KMS-11 (cell line): ENCODE results near the gene ZNF697.

Source experiments
- H2AFZ ChIP-seq: fragments of 200-600 bp; sonication (generic); 2 replicates; pipeline ENCODE4 v1.6.1; 2016; ENCODE audit warnings: antibody characterized with exemption, mixed run types, low read depth
- H3K27ac ChIP-seq: fragments of 200-600 bp; sonication (generic); 2 replicates; pipeline ENCODE4 v1.6.1; 2016; ENCODE audit warnings: mild to moderate bottlenecking, mixed run types
- H3K27me3 ChIP-seq: fragments of 200-600 bp; sonication (generic); 2 replicates; pipeline ENCODE4 v1.6.1; 2017; ENCODE audit warnings: mild to moderate bottlenecking, low read depth, mixed run types, moderate library complexity; ENCODE audit not compliant: insufficient read depth
- H3K36me3 ChIP-seq: fragments of 200-600 bp; sonication (generic); 2 replicates; pipeline ENCODE4 v1.6.1; 2017; ENCODE audit warnings: mild to moderate bottlenecking, mixed run types; ENCODE audit not compliant: insufficient read depth
- H3K4me1 ChIP-seq: fragments of 200-600 bp; sonication (generic); 2 replicates; pipeline ENCODE4 v1.6.1; 2016; ENCODE audit warnings: mild to moderate bottlenecking, low read depth, mixed run types; ENCODE audit not compliant: poor library complexity, severe bottlenecking
- H3K4me2 ChIP-seq: fragments of 200-600 bp; sonication (generic); 2 replicates; pipeline ENCODE4 v1.7.0; 2016; ENCODE audit warnings: mild to moderate bottlenecking, mixed run types
- H3K4me3 ChIP-seq: fragments of 200-600 bp; sonication (generic); IDR thresholded peaks from 2 replicates; pipeline ENCODE4 v1.6.1; 2017; ENCODE audit warnings: low read depth, low read length, mixed read lengths; ENCODE audit not compliant: insufficient read depth
- H3K79me2 ChIP-seq: fragments of 200-600 bp; sonication (generic); 2 replicates; pipeline ENCODE4 v1.6.1; 2016; ENCODE audit warnings: low read depth, mixed run types; ENCODE audit not compliant: insufficient read depth
- H3K9ac ChIP-seq: fragments of 200-600 bp; sonication (generic); 2 replicates; pipeline ENCODE4 v1.6.1; 2016; ENCODE audit warnings: mild to moderate bottlenecking, mixed run types
- H4K20me1 ChIP-seq: fragments of 200-600 bp; sonication (generic); 2 replicates; pipeline ENCODE4 v1.6.1; 2016; ENCODE audit warnings: mild to moderate bottlenecking, mixed run types; ENCODE audit not compliant: insufficient read depth
- CTCF ChIP-seq: fragments of 200-600 bp; sonication (generic); conservative IDR thresholded peaks from 2 replicates; pipeline ENCODE4 v1.6.1; 2017; ENCODE audit warnings: low read depth, mild to moderate bottlenecking, antibody characterized with exemption, low read length, moderate library complexity, mixed read lengths

The ZNF697 gene

GRCh38 chr1:119673171-119673940 lies 25.3 kb upstream of the ZNF697 start:
- no peak overlapping the region for H3K4me2 ChIP-seq

GRCh38 chr1:119670898-119671297 lies 22.8 kb upstream of the ZNF697 start:
- TF ChIP-seq CTCF, result no peak
- Histone ChIP-seq H2AFZ (no peak overlapping the region), H3K9ac (no peak overlapping the region), H3K27ac (no peak overlapping the region), H3K4me2 (no peak overlapping the region), H3K79me2 (no peaks in the 10 kb centered on the region), H3K36me3 (no peaks in the 10 kb centered on the region), H4K20me1 (no peaks in the 10 kb centered on the region), H3K4me1 (no peaks in the 10 kb centered on the region), H3K27me3 (no peaks in the 10 kb centered on the region), H3K4me3 (no peak overlapping the region)

More at GRCh38 chr1:119673171-119673940, 25.3 kb upstream of the ZNF697 start:
- no peak overlapping the region for H3K4me3 ChIP-seq
- no peaks in the 10 kb centered on the region for H3K79me2 ChIP-seq
- H3K27ac ChIP-seq, result no peak overlapping the region
- H3K4me1 ChIP-seq, result no peaks in the 10 kb centered on the region
- no peak overlapping the region for H2AFZ ChIP-seq
- no peak overlapping the region for H3K9ac ChIP-seq
- no peaks in the 10 kb centered on the region for H4K20me1 ChIP-seq
- no peaks in the 10 kb centered on the region for H3K36me3 ChIP-seq
- no peak for TF ChIP-seq CTCF
- no peaks in the 10 kb centered on the region for H3K27me3 ChIP-seq

GRCh38 chr1:119667173-119667572 lies 19.1 kb upstream of the ZNF697 start:
- Histone ChIP-seq H3K4me2 (no peak overlapping the region), H2AFZ (no peak overlapping the region), H3K27me3 (no peaks in the 10 kb centered on the region), H3K27ac (no peak overlapping the region), H3K79me2 (no peaks in the 10 kb centered on the region), H3K9ac (no peak overlapping the region), H4K20me1 (no peaks in the 10 kb centered on the region), H3K36me3 (no peaks in the 10 kb centered on the region), H3K4me1 (peaks cover 5% of the 10 kb centered on the region), H3K4me3 (no peak overlapping the region)
- no peak for TF ChIP-seq CTCF

- H3K4me2 ChIP-seq, result no peak overlapping the region
- H3K27ac ChIP-seq, result no peak overlapping the region
- H3K79me2 ChIP-seq, result no peaks in the 10 kb centered on the region
These were observed 16.0 kb upstream of the ZNF697 start for GRCh38 chr1:119664067-119664466.

More at GRCh38 chr1:119664067-119664466, 16.0 kb upstream of the ZNF697 start:
- no peaks in the 10 kb centered on the region for H3K36me3 ChIP-seq
- no peaks in the 10 kb centered on the region for H4K20me1 ChIP-seq
- H3K27me3 ChIP-seq, result no peaks in the 10 kb centered on the region
- H2AFZ ChIP-seq, result no peak overlapping the region
- H3K9ac ChIP-seq, result no peak overlapping the region
- TF ChIP-seq CTCF, result no peak
- H3K4me1 ChIP-seq, result peaks cover 9% of the 10 kb centered on the region
- no peak overlapping the region for H3K4me3 ChIP-seq
